ENCODE measurements around the gene SF3B3.

DNA sequence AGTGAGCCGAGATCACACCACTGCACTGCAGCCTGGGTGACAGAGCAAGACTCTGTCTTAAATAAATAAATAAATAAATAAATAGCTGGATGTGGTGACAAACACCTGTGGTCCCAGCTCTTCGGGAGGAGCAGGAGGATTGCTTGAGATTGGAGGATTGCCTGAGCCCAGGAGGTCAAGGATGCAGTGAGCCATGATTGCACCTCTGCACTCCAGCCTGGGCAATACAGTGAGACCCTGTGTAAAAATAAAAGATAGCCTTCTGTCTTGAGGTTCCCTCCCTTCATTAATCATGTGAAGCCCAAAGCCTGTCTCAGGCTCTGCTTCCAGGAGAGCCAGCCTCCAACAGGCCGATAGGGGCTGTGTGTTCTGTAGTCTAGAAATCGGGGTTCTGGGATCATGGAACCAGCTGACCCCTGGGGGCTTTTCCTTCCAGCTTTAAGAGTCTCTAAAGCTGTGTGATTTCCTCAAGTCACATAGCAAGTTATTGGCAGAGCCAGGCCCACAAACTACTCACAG is 88.2 kb downstream of the SF3B3 start:
- TF ChIP-seq MYC (IDR thresholded peaks at IDR 0.05; ENCODE audit: insufficient read depth, insufficient read length, insufficient replicate concordance, low read length, severe bottlenecking) (no peak), SREBF2 (IDR thresholded peaks at IDR 0.05; ENCODE audit: low read length) (no peak), RAD51 (IDR thresholded peaks at IDR 0.05) (no peak), POLR2A (IDR thresholded peaks at IDR 0.05; ENCODE audit: low read depth, low read length) (no peak)
- TF ChIP-seq, protein P1, sequence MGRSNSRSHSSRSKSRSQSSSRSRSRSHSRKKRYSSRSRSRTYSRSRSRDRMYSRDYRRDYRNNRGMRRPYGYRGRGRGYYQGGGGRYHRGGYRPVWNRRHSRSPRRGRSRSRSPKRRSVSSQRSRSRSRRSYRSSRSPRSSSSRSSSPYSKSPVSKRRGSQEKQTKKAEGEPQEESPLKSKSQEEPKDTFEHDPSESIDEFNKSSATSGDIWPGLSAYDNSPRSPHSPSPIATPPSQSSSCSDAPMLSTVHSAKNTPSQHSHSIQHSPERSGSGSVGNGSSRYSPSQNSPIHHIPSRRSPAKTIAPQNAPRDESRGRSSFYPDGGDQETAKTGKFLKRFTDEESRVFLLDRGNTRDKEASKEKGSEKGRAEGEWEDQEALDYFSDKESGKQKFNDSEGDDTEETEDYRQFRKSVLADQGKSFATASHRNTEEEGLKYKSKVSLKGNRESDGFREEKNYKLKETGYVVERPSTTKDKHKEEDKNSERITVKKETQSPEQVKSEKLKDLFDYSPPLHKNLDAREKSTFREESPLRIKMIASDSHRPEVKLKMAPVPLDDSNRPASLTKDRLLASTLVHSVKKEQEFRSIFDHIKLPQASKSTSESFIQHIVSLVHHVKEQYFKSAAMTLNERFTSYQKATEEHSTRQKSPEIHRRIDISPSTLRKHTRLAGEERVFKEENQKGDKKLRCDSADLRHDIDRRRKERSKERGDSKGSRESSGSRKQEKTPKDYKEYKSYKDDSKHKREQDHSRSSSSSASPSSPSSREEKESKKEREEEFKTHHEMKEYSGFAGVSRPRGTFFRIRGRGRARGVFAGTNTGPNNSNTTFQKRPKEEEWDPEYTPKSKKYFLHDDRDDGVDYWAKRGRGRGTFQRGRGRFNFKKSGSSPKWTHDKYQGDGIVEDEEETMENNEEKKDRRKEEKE (IDR thresholded peaks at IDR 0.05), result no peak
- TF ChIP-seq, protein P2, sequence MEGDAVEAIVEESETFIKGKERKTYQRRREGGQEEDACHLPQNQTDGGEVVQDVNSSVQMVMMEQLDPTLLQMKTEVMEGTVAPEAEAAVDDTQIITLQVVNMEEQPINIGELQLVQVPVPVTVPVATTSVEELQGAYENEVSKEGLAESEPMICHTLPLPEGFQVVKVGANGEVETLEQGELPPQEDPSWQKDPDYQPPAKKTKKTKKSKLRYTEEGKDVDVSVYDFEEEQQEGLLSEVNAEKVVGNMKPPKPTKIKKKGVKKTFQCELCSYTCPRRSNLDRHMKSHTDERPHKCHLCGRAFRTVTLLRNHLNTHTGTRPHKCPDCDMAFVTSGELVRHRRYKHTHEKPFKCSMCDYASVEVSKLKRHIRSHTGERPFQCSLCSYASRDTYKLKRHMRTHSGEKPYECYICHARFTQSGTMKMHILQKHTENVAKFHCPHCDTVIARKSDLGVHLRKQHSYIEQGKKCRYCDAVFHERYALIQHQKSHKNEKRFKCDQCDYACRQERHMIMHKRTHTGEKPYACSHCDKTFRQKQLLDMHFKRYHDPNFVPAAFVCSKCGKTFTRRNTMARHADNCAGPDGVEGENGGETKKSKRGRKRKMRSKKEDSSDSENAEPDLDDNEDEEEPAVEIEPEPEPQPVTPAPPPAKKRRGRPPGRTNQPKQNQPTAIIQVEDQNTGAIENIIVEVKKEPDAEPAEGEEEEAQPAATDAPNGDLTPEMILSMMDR (IDR thresholded peaks at IDR 0.05 in 2 of 3, conservative IDR thresholded peaks at IDR 0.05 in 1 of 3; ENCODE audit: control insufficient read depth in 2 of 3, extremely low read depth in 1 of 3, insufficient read depth in 1 of 3, low read depth in 3 of 3, low read length in 3 of 3), result no peak

Measured in GM12878 (cell line).